HG02885 (cell line): Measurements from ENCODE around the gene METTL8.
"Not testable (repeated sequence)": the region's sequence is repeated elsewhere in the genome, so short reads cannot be mapped to it uniquely, and the experiment has no call there.

ENCODE experiments used
- ATAC-seq: cut with Tn5 transposase; IDR thresholded peaks from one replicate; pipeline ENCODE4 v1.9.1; 2021; ENCODE audit warnings: mild to moderate bottlenecking; ENCODE audit not compliant: unreplicated experiment, poor library complexity

METTL8 gene

GRCh38 chr2:171402906-171403580 lies 30.7 kb downstream of the METTL8 start:
- ATAC-seq: no peak

GRCh38 chr2:171401947-171402346 lies 31.8 kb downstream of the METTL8 start:
- no peak for ATAC-seq

DNA sequence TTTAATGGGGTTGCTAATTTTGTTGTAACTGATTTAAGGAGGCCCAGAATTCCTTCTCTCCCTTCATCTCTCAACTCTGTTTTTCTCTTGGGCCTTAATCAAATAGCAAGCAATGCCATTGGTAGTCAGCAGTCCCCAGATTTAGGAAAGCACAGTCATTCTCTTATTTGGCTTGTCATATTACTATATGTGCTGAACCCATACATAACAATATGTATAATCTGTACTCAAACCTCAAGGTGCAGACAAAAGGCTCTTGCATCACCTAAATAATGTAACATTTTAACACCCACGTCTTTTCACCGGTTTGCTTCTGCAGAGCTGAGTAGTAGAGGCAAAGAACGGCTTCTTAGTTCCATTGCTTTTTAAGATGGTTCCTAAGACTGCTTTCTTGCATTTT lies 33.4 kb downstream of the METTL8 start:
- no peak for ATAC-seq

DNA sequence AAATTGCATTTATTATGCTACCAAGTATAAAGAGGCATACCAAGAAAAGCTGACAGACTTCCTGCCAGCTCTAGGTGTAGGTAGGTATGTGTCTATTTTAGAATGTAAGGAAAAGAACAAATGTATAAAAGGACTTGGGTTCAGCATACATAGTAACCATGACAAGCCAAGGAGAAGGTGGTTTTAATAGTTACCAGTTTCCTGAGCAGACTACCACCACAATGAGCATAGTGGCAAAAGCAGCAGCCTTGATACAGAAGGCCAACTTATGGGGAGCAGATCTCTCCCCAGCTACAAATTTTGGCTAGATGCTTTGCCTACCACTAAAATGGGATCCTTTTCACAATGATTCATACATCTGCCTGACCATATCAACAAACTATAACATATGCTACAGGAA lies 34.5 kb downstream of the METTL8 start:
- ATAC-seq: no peak

- ATAC-seq: no peak
Observed at GRCh38 chr2:171394164-171394740, 39.5 kb downstream of the METTL8 start.

DNA sequence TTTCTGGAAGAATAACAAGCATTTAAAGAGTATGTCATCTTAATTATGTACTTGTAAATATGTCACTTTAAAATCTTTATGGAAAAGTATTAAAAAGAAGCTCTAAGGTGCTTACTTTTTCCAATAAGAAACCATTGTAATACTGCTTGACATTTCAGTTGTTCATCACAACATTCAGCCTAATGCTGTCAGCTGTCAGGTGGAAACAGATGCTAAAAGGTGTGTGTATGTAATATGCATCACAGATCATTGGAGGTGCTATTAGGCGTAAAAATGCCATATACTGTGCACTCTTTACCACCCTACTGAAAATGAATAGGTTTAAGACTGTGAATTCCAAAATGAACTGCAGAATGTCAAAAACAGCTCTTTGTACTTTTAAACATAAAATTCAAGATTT lies 40.3 kb downstream of the METTL8 start:
- ATAC-seq: no peak

- ATAC-seq: no peak
Observed at GRCh38 chr2:171391532-171391931, 42.3 kb downstream of the METTL8 start.

DNA sequence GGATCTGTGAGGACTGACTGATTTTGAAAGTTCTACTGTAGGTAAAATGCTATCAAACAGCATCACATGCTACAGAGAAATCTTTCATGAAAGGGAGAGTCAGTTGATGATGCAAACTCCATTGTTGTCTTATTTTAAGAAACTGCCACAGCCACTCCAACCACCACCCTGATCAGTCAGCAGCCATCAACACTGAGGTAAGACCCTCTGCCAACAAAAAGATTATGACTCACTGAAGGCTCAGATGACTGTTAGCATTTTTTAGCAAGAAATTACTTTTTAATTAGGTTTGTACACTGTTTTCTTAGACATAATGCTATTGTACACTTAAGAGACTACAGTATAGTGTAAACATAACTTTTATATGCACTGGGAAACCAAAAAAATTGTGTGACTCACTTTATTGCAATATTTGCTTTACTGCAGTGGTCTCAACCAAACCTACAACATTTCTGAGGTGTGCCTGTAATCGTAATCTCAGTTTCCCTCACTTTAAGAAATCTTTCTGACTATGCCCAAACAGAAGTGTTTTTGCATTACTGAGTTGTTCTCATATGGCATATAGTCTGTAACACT lies 42.8 kb downstream of the METTL8 start:
- ATAC-seq: no peak

- ATAC-seq: peak; percentile 30
Observed at GRCh38 chr2:171389780-171390179, 44.0 kb downstream of the METTL8 start.

GRCh38 chr2:171389325-171389724 lies 44.5 kb downstream of the METTL8 start:
- ATAC-seq: peak; percentile 43

GRCh38 chr2:171387052-171387451 lies 46.7 kb downstream of the METTL8 start:
- ATAC-seq: no peak

DNA sequence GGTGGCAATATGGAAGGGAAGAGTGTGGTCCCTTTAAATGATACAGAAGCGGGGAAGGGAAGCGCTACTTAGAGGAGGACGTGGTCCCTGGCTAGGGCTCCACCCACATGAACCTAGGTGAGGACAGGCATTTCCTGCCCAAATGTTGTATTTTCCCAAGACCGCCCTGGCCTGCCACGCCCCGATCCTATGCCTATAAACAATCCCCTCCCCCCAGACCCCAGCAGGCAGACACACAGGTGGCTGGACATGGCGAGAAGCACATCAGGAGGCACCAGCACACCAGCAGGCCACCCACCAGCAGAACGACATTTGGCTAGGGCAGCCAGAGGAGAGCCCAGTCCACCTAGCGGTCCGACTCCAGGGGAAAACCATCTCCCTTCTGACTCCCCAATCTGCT lies 47.2 kb downstream of the METTL8 start:
- ATAC-seq: no peak

DNA sequence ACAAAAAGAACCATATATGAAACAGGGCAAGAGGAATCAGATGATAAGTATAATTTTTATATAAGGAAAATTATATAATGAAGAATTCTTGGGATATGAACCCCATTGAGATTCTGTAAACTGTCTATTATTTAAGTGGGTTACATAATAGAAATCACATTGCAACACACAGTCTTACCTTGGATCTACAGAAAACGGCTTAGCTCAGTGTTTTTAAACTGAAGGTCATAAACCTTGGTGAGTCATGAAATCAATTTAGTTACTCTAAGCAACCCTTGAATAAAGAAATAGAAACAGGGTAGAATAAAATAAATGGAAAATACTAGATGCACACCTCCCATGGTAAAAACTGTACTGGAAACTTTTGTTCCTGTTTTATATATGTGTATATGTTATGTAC lies 50.7 kb downstream of the METTL8 start:
- no peak for ATAC-seq

GRCh38 chr2:171382175-171382574 lies 51.6 kb downstream of the METTL8 start:
- ATAC-seq: not testable (repeated sequence)

- ATAC-seq: not testable (repeated sequence)
Observed at GRCh38 chr2:171377852-171378251, 55.9 kb downstream of the METTL8 start.

- no peak for ATAC-seq
Observed at GRCh38 chr2:171367692-171368091, 66.1 kb downstream of the METTL8 start.

DNA sequence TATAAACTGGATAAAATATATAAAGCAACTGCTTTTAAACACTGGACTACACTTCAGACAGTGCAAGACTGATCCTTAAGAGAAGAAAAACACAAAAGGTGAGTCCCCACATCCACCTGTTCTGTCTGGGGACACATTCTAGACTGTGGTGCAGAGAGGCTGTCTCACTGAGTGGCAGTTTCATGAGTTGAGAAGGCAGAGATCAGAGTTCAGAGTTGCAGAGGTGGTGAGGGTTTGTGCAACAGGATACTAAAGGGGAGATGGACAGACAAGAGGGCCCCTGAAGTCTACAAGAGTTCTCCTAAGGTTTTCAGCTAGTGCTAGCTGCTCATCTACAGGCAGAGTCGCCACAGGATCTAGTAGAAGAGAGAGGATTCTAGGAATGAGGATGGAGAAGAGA lies 68.0 kb downstream of the METTL8 start:
- ATAC-seq: no peak

DNA sequence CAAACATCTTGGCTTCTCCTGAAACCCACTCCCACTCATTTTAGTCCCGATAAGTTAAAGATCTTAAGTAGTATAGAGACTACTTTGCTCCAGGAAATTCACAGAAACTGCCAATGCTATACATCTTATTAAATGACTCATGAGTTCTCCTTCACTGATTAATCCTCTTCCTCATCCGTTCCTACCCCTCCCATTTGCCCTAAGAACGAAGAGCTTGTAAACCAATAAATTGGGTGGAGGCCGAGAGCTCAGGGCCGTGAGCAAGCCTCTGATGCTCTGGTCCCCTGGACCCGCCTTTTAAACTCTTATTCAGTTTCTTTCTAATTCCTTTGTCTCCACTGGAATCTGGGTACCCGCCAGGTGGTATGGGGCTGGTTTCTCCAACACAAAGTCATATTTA lies 68.6 kb downstream of the METTL8 start:
- ATAC-seq: no peak

DNA sequence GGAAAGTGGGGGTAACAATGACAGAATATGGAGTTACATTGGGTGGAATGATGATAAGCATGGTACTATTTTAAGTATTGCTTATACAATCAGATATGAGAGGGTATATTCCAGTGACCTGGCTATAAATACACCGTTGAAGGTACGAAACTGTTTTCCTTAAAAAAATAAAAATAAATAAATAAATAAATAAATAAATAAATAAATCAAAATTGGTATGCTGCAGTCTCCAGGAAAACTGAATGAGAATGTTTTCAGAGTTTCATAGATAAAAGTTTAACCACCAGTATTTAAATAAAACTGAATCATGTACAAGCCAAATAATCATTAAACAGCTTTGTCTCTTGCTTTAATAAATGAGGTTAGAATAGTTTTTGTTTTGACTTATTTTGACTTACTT lies 71.4 kb downstream of the METTL8 start:
- no peak for ATAC-seq

DNA sequence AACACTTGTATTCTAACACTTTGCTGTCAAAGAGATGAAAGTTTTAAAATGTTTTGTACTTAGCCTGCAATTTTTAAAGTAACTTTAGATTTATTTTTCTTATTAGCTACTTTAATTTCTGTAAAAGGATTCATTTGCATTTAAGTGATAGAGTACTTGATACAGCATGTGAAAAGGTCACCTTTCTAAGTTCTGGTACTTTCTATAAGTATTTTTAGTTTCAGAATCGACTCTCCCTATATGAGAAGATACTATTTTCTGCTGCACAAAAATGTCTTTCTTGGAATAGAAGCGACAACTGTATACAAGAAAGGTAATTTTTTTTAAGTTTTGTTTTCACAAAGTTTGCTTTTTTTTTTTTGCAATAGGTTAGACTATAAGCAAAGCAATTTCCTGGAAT lies 72.9 kb downstream of the METTL8 start:
- no peak for ATAC-seq

- not testable (repeated sequence) for ATAC-seq
Observed at GRCh38 chr2:171353746-171354145, 80.0 kb downstream of the METTL8 start.

DNA sequence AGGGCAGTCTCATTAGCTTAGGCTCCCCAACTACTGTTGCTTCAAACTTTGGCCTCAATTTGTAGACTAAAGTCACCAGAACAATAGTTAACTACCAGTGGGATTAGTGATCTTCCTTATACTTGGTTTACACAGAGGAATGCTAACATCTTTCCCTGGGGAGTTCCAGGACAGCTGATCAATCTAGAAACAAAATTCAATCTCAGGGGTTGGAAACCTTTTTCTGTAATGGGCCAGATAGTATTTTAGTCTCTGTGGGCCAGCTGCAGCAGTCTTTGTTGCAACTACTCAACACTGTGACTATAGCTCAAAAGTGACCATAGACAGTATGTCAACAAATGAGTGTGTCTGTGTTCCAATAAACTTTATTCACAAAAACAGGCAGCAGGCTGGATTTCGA lies 85.7 kb downstream of the METTL8 start:
- no peak for ATAC-seq
